HG03139 (cell line): ENCODE data around the gene KCTD3.
A peak's percentile ranks its signal among the peaks of the same experiment; 100 is the strongest.

ENCODE experiments used
- ATAC-seq: cut with Tn5 transposase; IDR thresholded peaks from one replicate; pipeline ENCODE4 v1.9.1; 2021; ENCODE audit not compliant: unreplicated experiment

Gene KCTD3

DNA sequence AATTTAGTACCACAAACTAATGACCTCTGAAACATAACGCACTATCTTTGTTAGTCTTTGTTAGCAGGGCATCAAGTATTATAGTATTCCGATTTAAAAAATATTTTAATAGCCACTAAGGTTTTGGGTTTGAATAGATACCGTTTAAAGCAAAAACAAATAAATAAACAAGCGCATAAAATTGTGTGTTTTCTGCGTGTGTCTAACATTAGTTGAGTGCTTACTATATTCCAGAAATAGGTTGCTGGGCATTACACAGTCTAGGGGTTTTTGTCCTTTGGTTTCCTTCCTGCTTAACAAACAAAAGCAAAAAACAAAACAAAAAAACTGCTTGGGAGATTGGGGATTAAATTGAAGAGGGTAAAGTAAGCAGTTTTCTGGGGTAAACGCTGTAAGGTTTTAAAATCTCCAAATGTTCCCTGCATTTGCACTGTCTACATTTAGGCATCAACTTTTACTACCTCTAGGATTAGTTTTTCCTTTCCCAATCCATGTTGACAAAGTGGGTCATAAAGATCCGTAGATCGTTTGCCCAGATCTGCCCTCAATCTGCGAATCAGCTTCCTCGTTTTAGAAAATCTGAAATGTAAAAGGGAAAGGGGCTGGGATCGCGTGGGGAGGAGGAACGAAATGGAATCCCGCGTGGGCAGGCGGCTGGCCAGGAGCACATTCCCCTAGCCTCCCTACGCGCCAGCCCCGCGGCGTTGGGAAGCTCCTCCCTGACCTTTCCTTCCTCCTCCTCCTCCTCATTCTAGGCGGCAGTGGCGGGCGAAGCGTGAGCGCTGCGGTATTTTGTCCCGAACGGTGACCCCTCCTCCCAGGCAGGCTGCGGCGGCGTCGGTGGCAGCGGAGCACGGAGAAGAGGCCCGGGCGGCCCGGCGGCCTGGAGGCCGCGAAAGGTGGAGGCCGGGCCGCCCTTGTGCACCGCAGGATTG, at the start of gene KCTD3:
KCTD3 (plus strand) TSS at position 749 of the 935 bp plus-strand sequence. CDS start 382 bp downstream, outside the sequence.
- ATAC-seq: peak; percentile 65

DNA sequence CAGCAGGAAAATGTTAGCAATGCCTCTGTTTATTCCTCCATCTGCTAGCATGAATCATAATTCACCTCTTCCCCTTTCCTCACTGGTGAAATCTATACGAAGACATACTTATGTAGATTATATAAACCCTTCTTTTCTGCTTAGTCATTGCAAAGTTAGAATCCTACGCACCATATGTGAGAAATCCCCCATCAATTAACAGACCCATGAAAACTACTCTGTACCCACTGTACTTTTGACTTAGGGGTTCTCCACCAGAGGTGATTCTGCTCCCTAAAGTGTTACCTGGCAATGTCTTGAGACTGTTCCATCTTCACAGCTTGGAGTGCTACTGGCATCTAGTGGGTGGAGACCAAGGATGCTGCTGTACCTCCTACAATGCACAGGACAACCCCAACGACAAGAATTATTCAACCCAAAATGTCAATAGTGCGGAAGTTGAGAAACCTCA, 49.6 kb upstream of the KCTD3 start:
- ATAC-seq: no peak

DNA sequence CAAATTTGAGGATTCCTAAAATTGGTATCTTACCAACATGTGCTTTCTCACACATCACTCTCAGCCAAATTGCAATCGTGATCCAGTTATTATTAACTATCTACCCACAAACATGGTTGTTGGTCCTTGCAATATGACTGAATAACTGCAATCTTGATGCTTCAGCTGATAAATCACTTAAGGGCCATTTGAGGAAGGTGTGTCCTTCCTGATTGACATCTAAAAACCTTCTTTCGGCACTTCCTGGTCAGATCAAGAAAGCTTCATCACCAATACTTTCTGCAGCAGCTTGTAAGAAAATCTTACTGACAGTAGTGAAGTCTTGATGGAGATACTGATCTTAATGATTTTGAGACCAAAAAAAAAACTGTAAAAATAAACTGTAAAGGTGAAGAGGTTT, 48.5 kb upstream of the KCTD3 start:
- ATAC-seq: no peak

DNA sequence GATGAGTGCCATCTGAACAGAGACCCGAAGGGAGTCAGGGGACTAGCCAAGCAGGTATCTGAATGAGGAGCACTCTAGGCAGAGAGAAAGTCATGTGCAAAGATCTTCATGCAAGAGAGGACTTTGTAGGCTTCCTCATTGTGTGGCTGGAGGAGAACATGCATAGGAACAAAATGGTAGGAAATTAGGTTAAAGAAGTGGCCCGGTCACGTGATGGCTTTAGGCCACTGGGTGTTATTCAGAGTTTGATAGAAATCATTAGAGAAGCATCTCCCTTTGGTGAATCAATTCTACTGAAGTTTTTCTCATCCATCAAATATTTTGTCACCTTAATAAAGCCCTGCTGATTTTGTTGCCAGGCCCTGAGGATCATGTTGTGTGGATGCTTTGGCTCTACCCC, 45.8 kb upstream of the KCTD3 start:
- no peak for ATAC-seq

DNA sequence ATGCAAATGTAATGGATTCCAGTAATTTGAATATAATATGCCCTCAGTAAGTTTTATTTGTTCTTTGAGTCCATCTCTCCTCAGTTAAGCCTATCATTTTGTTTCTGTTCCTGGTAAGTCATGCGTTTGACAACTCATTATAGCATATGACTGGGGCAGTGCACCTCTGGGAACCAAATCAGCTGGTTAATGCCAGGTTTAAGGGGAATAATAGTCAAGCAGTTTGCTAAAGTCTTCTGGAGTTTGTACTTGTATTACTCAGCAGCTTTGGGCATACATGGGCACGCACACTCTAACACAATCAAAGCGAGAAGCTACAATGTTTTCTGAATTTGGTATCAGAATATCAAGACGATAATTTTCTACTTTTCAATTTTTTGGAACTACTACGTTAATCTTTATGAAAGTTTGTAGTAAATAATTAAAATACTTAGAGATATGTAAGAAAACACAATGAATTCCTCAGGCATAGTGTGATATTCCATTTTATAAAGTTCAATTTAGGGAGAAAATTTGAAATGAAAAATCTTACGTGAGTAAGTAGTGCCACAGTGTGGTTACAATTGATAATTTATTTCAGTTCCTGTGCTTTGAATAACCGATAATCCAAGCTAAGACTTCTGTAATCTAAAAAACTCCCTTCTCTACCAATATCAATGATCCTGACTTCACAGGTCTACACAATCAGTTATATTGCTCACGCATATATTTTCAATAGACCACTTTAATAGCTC, 43.8 kb upstream of the KCTD3 start:
- ATAC-seq: no peak

DNA sequence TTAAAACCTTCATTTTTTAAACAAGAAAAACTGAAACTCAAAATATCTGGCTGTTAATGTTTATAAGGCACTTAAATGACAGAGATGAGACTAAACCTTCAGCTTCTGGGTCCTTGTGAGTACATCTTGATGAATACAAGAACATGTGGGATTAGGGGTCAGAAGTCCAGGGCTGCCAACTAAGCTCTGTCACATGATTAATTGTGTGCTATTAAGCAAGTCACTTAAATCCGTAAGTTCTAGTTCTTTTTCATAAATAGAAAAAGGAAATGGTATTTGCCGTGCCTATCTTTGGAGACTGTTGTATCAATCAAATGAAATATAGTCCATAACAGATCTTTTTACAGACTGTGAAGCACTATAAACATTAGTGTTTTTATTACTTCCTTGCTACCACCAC, 43.2 kb upstream of the KCTD3 start:
- ATAC-seq: no peak

DNA sequence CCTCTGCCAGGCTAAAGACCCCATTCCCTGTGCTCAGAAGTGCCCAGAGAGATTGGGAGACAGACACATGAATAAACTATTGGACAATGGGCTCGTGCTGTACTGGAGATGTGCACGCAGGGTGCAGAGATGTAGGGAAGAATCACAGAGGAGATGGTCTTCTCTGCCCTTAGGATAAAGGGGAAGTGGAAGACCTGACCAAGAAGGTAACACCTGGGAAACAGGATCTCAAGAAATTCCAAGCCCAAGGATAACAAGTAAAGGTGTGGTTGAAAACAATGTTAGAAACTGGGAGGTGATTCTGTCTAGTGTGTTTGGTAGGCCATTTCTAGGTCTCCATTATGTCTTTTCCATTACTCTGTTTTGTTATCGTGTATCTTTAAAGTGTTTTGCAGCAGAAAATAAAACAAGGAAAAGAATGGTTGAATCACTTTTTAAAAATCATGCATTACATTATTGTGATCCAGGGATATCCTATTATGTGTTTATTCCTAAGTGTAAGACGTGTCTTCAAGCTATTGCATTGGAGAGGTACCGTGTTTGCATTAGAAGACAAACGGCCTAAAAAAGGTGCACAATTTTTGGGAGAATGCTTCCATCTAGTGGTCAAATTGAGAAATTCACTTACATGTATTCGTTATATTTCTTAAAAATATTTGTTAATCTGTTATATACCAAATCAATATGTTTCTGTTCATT, 40.8 kb upstream of the KCTD3 start:
- peak; percentile 49 for ATAC-seq

DNA sequence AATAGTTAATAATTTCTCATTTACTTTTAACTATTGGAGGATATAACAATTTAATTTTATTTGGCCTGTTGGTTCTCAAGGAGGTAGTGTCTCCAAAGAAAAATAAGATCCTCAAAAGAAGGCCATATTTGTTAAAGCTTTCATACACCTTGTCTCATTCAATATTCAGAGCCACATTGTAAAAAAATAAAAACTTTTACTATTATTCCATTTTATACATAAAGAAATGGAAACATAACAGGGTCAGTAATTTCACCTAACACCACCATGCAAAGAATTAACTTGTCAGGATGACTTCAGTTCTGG, 40.3 kb upstream of the KCTD3 start:
- no peak for ATAC-seq

DNA sequence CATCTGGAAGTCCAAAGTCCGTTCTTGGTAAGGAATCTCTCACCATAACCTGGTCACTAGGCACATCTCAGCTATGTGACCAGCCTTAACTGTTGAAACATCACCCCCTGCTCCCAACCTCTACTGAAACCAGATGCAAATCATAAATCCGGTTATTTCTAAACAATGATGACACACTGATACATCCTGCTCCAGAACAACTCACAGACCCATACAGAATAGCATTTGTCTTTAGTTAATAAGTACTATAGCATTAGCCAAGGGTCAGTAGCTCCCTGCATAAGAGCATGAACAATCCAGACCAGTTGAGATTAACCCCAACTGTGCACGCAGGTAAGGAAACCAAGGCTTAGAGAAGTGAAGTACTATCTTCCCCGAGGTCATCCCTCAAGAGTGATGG, 38.0 kb upstream of the KCTD3 start:
- peak; percentile 55 for ATAC-seq

DNA sequence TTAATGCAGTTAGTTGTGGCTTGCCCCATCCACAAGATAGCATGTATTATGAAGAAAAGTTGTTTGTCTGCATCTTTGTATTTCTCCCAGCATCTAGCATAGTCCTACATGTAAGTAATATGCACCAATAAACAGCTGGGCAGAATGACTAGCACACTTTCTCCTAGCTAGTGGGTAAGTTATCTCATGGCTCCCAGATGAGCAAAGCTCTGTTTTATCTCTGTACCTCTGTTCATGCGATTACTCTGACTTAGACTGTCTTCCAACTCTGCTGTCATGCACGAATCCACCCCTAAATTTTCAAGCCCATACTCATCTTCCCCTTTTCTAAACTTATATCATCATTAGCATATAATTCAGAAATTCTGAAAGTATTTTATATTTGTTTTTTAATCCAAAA, 37.5 kb upstream of the KCTD3 start:
- ATAC-seq: no peak

DNA sequence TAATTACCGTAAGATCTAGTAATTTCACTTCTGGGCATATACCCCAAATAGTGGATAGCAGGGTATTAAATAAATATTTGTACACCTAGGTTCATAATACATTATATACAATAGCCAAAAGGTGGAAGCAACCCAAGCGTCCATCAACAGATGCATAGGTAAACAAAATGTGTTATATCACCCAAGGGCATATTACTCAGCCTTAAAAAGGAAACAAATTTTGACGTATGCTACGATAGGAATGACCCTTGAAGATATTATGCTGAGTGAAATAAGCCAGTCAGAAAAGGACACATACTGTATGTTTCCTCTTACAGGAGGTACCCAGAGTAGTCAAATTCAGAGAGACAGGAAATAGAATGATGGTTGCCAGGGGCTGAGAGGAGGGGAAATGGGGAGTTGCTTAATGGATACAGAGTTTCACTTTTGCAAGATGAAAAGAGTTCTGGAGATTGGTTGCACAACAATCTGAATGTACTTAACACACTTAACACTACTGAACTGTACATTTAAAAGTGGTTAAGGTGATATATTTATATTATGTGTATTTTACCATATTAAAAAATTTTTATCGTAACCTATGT, 36.6 kb upstream of the KCTD3 start:
- ATAC-seq: no peak

DNA sequence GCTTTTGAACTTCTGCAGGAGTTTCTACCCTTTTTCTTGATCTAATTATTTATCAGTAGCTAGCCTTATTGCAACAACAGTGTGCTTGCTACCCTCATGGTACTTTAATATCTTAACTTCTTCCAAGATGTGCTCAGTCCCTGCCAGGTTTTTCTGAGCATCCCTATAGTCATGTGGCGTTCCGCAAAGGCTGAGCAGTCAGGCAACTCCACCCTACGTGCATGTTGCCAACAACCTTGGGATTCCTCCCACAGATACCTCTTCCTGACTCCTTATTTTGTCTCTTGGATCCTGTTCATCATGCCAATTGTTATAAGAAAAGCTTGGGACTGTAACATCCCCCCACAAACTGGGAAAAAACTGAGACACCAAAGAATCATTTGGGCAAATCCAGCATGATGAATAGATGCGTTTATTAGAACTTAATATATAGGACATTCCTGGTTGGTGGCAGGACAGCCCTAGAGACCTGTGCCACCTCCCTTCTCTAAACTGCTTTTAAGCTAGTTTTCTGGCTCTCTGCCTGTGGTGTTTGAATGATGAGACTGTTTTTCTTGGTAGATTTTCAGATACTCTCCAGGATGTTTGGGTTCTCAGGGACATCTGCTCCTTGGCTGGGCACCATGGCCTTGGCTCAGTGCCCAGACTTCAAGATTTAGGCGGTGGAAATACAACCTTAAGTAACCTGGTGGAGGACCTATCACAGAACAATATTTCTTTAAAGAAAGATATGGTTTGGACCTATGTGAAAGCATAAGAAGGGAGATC, 27.1 kb upstream of the KCTD3 start:
- ATAC-seq: no peak

DNA sequence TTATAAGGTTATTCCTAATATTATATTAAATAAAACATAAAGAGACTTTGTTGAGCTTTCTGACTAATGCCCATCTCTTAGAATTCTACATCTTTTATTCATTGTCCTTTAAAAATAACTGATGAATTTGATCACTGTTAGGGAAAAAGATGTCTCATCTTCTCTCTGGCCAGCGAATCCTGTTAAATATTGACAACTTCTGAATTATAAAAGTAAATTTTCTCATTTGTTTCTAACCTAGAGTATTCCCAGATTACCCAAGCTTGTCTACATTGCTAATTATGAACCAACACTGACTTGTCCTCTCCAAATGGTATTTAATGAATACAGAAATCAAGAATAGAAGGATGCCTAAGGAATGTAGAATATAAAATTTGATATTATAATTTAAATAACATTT, 24.8 kb upstream of the KCTD3 start:
- ATAC-seq: no peak

DNA sequence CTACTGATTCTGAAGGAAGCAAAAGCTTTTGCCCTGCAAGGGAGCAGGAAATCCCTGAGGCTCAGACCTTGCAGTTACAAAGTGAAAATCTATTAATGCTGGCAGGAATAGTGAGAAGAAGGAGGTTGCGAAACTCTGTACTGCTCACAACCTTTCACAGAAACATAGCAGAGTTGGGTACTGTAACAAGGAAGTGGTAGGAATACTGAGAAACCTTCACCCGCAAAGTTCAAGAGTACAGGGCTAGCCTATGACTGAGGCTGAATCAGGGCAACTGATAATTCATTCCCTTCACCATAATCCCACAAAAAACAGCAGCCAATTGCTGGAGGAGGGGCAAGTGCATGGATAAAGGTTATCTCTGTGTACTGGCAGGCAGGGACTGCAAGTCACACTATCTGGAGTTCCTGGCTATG, 23.9 kb upstream of the KCTD3 start:
- ATAC-seq: peak; percentile 97

DNA sequence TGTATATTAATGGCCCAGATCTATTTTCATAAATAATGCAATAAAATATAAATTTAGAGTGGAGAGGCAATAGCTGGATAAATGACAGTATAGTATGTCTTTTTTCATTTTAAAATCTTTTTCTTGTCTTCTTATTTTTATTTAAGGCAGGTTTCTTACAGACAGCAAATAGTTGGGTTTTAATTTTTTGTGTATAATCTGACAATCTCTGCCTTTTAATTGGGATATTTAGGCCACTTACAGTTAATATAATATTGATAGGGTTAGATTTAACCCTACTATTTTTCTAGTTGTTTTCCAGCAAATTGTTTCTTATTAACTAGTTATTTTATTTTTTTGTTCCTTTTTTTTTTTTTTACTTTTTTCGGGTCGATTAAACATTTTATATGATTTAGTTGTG, 23.3 kb upstream of the KCTD3 start:
- no peak for ATAC-seq

DNA sequence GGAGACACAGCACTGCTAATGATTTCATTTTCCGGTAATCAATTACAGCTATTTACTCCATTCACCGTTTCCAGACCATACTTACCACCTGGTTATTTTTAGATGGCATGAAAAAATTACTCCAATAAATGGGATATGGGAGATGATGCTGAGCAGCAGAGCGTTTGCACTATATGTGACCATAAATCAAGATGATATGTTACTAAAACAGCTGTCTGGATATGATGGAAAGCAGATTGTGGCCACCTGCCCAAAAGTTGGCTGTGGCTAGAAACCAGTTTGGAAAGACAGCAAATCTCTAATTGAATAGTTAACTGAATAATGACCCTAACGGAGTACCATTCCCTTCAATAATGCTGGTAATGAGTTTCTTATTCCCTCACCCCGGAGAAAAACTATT, 22.5 kb upstream of the KCTD3 start:
- no peak for ATAC-seq

DNA sequence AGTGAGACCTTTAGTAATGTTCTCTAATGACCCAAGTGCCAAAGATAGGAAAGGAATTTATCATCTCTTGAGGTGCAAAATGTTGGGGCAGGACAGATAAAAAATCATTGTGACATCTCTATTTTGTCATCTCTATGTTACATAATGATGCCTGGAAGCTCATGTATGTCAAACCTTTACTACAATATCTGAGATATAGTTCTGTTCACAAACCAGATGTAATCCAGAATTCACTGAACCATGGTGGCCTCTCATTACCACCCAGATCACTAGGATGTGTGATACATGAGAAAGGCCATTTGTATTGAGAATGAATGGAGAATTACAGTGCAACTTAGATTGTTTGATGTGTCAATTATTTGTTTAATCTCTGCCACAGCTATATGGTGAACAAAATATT, 22.0 kb upstream of the KCTD3 start:
- ATAC-seq: no peak

DNA sequence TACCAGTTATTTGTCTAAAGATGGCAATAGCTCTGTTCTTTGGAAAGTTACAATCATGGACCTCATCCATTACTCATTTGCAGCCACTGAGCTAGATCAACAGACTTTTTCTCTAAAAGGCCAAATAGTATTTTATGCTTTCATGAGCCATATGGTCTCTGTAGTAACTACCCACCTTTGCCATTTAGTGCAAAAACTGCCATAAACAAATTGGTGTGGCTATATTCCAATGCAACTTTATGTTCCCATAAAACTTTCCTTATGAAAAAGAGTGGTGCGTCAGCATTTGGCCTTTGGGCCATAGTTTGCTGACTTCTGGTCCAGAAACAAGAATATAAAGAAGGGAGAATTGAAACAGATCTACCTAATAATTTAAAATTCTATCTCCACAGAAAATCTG, 20.1 kb upstream of the KCTD3 start:
- ATAC-seq: no peak

DNA sequence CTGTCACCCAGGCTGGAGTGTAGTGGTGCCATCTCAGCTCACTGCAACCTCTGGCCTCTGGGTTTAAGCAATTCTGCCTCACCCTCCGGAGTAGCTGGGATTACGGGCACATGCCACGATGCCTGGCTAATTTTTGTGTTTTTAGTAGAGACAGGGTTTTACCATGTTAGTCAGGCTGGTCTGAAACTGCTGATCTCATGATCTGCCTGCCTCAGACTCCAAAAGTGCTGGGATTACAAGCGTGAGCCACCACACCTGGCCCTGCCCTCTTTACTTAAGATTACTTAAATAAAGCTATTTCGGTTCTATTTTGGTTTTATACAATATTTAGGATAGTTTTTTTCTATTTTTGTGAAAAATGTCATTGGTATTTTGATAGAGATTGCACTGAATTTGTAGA, 15.3 kb upstream of the KCTD3 start:
- ATAC-seq: no peak

DNA sequence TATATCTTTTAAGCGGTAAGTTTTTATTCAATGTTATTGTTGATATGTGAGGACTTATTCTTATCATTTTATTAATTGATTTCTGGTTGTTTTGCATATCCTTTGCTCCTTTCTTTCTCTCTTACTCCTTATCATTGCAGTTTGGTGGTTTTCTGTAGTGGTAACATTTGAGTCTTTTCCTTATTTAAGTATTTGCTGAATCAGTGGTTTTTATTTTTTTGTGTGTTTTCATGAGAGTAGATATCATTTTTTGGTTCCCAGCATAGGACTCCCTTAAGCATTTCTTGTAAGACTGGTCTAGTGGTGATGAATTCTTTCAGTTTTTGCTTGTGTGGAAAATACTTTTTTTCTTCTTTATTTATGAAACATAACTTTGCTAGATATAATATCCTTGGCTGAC, 12.2 kb upstream of the KCTD3 start:
- ATAC-seq: no peak

DNA sequence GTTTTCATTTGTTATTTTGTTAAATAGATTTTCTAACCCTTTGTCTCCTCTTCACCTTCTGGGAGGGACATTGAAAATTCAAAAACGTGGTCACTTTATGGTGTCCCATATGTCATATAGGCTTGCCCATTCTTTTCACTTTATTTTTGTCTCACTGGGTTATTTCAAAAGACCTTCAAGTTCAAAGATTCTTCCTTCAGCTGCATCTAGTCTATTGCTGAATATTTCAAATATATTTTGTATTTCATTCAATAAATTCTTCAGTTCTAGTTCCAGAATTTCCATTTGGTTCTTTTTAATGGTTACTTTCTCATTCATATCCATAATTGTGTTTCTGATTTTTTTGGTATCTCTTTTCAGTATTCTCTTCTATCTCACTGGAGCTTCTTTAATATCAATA, 11.6 kb upstream of the KCTD3 start:
- ATAC-seq: no peak
